SH-SY5Y (cell line): Measurements from ENCODE around the gene CDK6.
A peak's percentile ranks its signal among the peaks of the same experiment; 100 is the strongest.

Experiments used
- GATA2 ChIP-seq: IDR thresholded peaks from 2 replicates; pipeline ENCODE4 v1.6.1; 2011; ENCODE audit warnings: mild to moderate bottlenecking, low read depth, low read length
- GATA3 ChIP-seq: IDR thresholded peaks from 2 replicates; pipeline ENCODE4 v1.6.1; 2011; ENCODE audit warnings: low read depth, mild to moderate bottlenecking, low read length, moderate library complexity

Gene CDK6

GRCh38 chr7:92621561-92622023 lies 214.8 kb downstream of the CDK6 start:
- no peak for TF ChIP-seq GATA2
- TF ChIP-seq GATA3 = no peak

- TF ChIP-seq GATA3 (no peak), GATA2 (no peak)
Observed at GRCh38 chr7:92621026-92621540, 215.3 kb downstream of the CDK6 start.

- TF ChIP-seq GATA2 (no peak), GATA3 (no peak)
Observed at GRCh38 chr7:92615861-92616260, 220.5 kb downstream of the CDK6 start.

- TF ChIP-seq GATA3 (no peak), GATA2 (peak; percentile 45; the same call in 1 of the 2 replicates)
Observed at GRCh38 chr7:92614660-92615174, 221.7 kb downstream of the CDK6 start.

GRCh38 chr7:92613720-92614119 lies 222.7 kb downstream of the CDK6 start:
- TF ChIP-seq GATA2 (no peak), GATA3 (no peak)

- TF ChIP-seq GATA2 (no peak), GATA3 (no peak)
Observed at GRCh38 chr7:92613214-92613613, 223.2 kb downstream of the CDK6 start.

- TF ChIP-seq GATA3 (no peak), GATA2 (no peak)
Observed at GRCh38 chr7:92612501-92612900, 223.9 kb downstream of the CDK6 start.

GRCh38 chr7:92611735-92612134 lies 224.6 kb downstream of the CDK6 start:
- TF ChIP-seq GATA2 = no peak
- TF ChIP-seq GATA3 = no peak

- TF ChIP-seq GATA3 (no peak), GATA2 (no peak)
Observed at GRCh38 chr7:92609921-92610518, 226.4 kb downstream of the CDK6 start.

- no peak for TF ChIP-seq GATA2
- no peak for TF ChIP-seq GATA3
Observed at GRCh38 chr7:92608380-92609322, 227.7 kb downstream of the CDK6 start.

- TF ChIP-seq GATA2 (no peak), GATA3 (no peak)
Observed at GRCh38 chr7:92606985-92607384, 229.4 kb downstream of the CDK6 start.

- TF ChIP-seq GATA3 (no peak), GATA2 (no peak)
Observed at GRCh38 chr7:92603089-92603445, 233.3 kb downstream of the CDK6 start.

GRCh38 chr7:92602352-92603088 lies 233.9 kb downstream of the CDK6 start:
- TF ChIP-seq GATA3 (no peak), GATA2 (no peak)
